HG03575 (cell line): ENCODE data around the gene IFIT2.

Source experiments
- ATAC-seq: cut with Tn5 transposase; IDR thresholded peaks from one replicate; pipeline ENCODE4 v1.9.1; 2021; ENCODE audit not compliant: unreplicated experiment, insufficient number of reproducible peaks, low FRiP score; ENCODE audit errors: extremely low read depth

The IFIT2 gene

GRCh38 chr10:89351780-89352597 is 50.1 kb downstream of the IFIT2 start:
- ATAC-seq, result no peak

GRCh38 chr10:89352802-89353201 is 51.0 kb downstream of the IFIT2 start:
- ATAC-seq, result no peak

- ATAC-seq, result no peak
Measured at GRCh38 chr10:89355394-89355931, 53.6 kb downstream of the IFIT2 start.

- ATAC-seq, result no peak
Measured at GRCh38 chr10:89357096-89357495, 55.2 kb downstream of the IFIT2 start.

DNA sequence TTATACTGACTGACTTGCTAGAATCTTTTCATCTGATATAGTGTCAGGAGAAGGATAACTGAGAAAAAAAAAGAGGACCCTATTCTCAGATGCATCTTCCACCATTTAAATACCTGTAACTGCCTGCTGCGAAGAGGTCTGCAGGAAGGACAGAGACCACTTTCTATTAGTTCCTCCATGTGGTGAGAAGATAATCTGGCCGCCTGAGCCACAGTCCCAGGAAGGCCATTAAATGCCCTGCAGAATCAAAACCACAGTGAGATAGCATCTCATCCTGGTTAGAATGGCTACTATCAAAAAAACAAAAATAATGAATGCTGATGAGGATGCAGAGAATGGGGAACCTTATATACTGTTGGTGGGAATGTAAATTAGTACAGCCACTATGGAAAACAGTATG is 56.1 kb downstream of the IFIT2 start:
- no peak for ATAC-seq
